Measurements from ENCODE around the gene GAS6.
"Not testable (repeated sequence)": the region's sequence is repeated elsewhere in the genome, so short reads cannot be mapped to it uniquely, and the experiment has no call there.

The GAS6 gene

DNA sequence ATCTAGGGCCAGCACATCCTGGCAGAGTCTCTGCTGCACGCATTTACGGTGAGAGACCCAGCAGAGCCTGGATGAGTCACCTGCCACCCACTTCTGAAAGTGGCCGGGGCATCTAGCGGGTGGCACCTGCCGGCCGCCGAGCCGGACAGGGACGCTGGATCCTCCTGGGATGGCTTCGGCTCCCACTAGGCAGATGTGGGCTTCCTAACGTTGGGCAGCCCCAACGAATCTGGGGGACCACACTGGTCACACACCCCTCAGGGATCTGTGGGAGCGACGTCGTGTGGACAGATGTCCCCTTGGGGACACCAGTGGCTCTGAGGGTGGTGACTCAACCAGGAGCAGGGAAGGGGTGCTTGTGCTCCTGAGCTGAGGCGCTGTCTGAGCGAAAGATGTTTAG is 72.7 kb downstream of the GAS6 start:
- DNase-seq (ENCODE audit: low spot score), result no peak

DNA sequence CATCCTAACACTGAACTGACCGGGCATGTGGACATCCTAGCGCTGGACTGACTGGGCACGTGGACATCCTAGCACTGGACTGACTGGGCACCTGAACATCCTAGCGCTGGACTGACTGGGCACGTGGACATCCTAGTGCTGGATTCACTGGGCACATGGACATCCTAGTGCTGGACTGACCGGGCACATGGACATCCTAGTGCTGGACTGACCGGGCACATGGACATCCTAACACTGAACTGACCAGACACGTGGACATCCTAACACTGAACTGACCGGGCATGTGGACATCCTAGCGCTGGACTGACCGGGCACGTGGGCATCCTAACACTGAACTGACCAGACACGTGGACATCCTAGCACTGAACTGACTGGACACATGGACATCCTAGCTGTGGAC is 73.9 kb downstream of the GAS6 start:
- DNase-seq (ENCODE audit: low spot score), result not testable (repeated sequence)

DNA sequence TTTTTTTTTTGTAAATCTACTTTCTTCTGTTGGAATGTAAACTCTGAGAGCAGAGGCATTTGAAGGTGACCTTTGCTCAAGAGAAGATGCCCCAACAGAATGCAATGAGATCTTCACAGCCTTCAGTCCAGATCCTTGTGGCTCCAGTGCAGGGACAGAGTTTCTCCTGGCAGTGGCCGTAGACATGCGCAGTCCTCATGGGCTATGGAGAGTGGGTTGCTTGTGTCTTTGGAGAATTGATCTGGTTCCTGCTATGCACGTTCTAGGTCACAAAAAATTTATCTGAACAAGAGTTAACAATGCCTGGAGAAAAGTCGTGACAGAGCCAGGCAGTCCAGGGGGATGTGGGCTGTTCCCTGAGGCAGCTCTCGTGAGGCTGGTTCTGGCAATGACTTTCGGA is 74.7 kb downstream of the GAS6 start:
- no peak for DNase-seq (ENCODE audit: low spot score)

DNA sequence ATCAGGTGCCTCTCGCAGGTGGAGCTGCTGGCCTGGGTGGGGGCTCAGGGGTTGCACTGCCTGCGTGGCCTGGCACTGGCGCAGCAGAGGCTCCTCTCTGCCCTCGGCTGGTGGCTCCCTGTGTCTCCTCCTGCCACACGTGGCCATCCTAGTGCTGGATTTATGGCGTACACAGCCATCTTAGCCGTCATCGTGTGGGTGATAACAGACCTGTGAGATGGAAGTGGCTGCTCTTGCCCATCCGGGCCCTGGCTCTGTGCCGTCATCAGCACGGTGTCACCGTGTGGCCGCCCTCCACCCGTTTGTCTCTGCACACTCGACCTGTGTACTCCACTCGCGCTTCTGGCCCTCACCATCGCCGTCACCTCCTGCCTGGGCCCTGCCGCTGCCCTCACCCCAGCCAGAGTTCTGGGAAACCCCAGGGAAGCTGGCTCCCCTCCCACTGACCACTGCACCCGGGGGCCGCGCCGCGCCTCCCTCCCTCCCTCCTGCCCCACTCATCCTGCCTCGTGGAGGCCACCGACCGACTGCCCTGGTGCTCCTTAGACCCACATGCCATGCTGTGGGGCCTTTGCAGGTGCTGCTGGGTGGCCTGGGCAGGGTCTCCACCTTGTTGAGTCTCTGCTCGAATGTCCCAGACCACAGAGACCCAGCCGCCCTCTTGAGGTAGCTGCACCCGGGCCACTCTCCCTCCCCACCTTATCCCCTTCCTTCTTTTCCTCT is 75.3 kb downstream of the GAS6 start:
- DNase-seq (ENCODE audit: low spot score), result no peak

DNA sequence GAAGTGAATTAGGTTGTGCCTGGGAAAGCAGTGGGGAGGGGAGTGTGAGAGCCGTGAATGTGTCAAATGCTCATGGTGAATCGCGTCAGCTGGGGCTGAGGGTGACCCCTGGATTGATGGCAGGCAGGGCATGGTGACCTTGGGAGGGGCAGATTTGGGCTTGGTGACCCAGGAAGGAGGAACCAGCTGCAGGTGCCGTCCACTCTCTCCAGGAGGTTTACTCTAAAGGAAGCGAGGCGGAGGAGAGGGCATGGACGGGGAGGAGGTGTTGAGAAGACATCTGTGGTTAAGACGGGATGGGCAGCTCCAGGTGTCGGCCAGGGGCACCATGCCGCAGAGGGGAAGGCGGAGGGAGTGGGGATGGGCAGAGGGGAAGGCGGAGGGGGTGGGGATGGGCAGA is 76.2 kb downstream of the GAS6 start:
- DNase-seq (ENCODE audit: low spot score), result no peak

DNA sequence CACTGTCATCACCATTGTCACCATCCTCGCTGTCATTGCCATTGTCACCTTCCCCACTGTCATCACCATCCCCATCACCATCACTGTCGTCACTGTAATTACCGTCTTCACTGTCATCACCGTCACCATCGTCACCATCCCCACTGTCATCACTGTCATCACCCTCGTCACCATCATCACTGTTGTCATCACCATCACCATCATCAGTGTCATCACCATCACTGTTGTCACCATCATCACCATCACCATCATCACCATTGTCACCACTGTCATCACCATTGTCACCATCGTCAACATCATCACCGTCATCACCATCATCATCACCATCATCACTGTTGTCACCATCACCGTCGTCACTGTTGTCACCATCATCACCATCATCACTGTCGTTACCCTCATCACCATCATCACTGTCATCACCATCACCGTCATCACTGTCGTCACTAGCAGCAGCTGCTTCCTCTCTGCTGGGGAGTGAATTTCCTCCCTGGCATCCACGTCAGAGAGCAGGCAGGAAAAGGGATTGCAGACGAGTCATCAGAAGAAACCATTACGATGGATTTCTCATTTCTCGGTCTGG is 77.5 kb downstream of the GAS6 start:
- DNase-seq (ENCODE audit: low spot score), result peak; percentile 58

DNA sequence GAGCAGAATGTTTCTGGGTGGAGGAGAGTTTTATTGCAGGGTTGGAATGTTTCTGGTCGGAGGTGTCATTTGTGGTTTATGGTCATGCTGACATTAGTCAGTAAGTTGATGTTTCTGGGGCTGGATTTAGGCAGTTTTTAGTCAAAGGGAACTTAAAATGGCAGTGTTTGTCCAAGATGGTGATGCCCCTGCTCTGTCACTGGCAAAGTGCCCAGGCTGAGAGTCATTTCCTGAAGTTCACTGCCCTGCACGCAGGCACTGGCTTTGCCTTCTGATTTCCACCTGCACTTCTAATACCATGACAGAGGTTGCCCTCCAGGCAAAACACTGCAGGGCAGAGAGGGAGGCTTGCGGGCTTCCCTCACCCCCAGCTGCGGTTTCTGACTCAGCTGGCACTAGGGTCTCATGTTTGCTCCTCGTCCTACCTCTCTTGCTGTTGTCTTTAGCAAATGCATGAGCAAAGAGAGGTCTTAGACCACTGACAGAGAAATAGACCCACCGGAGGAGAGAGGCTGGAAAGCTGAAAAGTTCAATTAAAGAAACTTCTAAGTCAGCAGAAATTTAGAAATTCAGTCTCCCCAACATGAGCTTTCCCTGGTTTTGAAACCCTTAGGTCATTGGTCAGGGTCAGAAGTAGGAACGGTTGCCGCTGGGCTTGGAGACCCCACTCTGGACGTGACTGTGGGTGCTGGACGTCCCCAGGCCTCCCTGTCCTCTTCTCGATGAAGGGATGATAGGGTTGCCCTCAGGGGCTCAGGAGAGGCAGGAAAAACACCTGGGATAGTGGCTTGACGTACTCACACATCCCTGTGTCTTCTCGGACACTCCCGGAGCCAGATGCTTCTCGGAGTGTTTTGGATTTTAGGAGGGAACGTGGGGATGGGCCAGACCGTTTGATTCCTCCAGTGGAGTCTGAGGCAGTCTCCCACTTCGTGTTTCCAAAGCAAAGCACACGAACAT is 78.5 kb downstream of the GAS6 start:
- peak; percentile 57 for DNase-seq (ENCODE audit: low spot score)

DNA sequence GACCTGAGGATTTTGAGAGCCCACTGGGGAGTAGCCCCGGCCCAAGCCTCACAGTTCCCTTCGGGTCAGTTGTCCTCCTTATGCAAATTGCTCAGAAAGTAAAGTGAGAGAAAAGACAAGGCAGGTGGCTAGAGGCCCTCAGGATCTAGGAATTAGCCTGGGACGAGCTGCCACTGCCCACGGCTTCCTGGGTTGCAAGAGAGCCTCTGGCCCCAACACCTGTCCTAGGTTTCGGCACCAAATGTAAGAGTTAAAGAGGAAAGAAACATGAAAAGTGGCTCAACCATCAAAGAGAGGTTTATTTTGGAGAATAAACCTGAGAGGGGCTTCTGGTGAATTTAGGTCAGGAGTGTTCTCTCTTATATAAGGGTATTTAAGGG is 79.2 kb downstream of the GAS6 start:
- DNase-seq (ENCODE audit: low spot score), result no peak

DNA sequence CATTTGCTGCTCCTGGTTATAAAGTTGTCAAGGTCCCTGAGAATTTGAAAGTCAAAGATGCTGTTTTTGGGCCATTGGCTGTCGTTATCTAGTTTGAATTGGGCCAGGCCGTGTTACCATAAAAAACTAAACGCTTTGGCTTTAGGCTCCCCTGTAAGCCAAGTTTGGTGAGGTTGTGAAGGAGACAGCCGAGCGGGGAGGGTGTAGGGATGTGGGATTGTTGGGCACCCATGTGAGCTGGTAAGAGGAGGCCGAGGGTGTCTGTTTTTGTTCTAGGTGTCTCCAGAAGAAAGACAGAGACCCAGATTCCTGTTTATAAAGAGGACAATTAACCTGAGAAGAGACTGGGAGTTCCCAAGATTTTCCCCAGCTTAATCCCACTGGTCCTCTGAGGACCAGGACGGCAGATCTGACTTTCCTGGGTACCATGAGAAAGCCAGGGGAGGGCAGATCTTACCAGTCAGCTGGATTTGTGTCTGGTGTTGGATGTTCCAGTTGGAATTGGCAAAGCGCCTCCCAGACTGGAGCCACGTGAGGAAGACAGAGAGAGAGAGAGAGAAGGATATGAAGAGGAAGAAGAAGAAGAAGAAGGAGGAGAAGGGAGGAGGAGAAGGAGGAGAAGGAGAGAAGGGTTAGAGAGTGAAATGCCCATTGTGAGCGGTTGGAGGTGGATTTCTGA is 79.8 kb downstream of the GAS6 start:
- DNase-seq (ENCODE audit: low spot score), result no peak

DNA sequence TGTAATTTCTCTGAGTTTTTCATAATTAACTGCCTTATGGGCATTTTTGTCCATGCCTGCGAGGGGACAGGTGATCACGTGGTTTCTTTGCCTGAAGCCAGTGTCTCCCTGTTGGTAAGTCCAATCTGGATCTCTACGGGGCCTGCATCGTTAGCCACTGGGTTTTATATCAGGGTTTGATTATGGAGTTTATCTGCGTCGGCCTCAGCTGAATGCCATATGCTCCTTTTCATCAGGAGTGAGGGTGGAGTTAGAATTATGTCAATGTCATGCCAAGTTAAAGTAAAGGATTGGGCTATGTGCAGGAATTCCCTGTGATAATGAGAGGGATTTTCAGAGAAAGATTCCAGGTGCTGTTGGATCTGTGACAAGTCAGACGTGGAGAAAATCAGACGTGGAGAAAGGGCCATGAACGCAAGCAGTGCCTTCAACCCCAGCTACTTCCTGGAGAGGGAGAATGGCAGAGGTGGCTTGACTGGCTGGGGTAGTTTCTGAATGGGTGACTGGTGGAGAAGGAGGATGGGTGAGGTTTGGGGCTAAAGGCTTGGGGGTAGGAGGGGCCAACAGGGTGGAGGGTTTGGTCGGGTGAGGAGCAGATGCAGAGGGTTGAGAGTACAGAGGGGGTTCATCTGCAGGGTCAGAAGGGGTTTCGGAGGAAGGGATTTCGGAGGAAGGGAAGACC is 80.5 kb downstream of the GAS6 start:
- DNase-seq (ENCODE audit: low spot score), result no peak

DNA sequence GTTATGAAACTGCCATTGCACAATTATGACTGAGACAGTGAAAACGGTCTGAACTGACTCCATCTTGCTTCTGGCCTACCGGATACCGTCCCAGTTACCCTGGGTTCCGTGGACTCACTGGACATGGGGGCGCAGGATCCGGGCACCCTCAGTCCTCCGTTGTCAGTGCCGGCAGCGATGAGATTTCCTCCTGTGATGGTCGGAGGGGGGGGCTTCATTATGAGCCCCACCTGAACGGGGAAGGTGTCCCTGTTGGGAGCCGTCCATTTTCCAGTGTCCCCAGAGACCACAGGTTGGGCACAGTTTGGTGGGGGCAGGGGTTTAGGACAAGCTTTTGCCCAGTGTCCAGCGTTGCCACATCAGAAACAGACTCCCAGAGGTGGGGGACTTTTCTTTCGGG is 81.4 kb downstream of the GAS6 start:
- no peak for DNase-seq (ENCODE audit: low spot score)

DNA sequence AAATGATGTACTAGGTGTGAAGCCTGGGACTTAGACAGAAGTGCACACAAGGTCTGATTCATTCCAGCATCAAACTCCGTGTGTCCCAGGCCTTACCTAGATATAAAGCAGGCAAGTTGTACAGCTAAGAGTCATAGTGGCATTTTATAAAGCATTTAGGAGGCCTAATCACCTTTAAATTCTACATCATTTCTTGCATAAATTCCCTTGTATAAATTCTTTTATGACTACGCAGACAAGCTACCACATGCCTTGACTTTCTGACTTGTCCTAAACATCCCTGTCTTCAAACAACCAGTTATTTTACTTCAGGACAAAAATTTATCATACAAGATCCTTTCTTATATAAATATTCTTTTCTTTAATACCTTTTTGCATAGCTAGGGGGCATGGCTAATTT is 82.3 kb downstream of the GAS6 start:
- no peak for DNase-seq (ENCODE audit: low spot score)

DNA sequence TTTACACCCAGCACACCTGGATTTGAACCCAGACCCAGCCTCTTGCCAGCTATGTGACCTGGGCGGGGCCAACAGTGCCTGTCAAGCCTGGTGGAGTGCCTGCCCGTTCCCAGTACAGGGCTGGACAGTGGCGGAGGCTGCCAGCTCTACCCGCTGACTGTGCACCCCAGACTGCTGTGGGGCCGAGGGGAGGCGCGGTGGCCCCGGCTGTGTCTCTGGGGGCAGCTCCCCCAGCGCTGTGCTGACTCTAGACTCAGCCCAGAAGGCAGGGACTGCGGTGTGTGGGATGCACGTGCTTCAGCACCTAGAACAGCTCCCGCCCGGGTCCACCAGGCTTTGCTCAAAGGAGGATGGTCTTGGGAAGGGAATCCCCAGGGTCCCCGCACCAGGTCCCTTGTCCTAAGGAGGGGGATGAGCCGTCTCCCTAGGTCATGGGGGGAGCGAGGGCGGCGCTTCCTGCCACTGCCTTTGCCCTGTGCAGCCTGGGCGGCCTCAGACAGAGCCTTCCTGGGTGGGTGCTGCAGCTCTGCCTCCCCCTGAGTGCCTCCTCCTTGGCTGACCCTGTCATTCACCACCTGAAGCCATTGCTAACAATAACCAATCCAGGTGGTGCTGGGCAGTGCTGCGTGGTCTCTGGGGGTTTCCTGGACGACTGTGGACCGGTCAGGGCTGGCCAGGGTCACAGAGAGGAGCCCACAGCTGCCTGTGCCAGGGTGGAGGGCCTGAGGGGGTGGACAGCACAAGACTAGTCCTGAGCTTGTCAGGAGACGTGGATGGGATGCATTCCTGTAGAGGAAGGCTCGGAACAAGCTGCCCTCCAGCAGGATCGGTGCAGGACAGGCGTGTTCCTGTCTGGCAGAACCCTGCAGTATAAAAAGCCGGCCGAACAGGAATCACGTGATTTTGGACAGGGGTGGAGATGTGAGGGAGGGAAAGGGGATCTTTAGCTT is 86.3 kb downstream of the GAS6 start:
- no peak for DNase-seq (ENCODE audit: low spot score)

DNA sequence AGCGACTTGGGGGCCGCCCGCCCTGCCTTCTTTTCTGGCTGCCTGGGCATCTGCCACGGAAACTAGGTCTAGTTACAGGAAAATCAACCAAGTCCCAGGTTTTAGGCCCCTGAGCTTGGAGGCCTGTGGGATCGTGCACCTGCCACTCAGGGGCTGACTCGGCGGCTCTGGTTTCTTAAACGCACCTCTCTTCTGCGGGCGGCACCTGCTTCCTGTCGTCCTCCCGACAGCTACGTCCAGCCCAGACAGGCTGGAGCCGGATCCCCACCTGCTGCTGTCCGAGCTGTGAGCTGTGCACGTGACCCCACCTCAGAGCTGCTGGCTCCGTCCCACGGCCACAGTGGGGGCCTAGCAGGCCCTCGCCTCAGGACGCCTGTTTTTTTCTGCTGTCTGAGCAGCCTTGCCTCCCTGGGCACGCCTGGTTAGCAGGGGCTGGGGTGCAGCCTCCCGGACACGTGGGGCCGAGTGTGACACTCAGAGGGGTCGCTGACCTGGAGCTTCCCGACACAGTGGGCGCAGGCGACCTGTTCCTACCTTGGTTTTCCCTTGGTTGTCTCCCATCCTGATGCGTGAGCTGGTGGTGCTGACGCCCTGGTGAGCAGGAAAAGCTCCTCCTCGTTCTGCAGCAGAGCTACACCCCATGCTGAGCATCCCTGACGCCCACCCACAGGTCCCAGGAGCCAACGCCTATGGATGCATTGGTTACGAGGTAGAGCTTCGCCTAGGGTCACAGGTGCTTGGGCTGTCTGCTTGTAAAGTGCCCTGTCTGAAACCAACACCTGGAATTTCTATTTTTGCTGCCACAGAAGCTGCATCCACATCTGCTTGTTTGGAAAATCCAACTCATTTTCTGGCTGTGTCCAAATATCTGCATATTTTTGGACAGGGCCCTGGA is 87.4 kb downstream of the GAS6 start:
- DNase-seq (ENCODE audit: low spot score), result no peak

DNA sequence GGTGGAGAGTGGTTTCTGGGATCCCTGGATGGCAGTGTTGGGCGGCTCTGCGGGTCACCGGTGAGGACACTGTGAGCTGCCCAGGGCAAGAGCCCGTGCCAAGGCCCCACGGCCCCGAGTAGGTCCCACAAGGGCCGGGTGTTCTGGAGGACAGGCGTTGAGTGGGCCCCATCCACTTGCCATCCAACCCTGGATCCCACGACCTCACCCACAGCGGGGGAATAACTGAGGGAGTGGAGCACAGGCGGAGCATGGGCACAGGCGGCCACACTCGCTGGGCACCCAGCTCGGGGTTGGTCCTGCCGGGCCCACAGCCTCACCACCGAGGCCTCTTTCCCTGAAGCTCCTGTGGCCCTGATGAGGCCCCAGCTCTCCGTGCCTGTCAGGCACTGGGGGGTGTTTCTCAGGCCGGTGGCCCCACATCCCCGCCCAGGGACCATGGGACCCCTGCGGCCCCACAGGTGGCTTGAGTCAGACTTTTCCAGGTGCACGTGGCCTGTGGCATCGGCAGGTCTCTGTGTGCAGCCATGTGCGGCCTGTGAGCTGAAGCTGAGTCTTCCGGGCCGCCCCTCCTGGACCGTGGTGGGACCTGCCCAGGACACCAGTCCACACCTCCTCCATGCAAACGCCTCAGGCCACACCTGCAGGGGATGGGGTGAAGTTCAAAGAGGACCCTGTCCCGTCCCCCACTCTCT is 88.3 kb downstream of the GAS6 start:
- DNase-seq (ENCODE audit: low spot score), result no peak

DNA sequence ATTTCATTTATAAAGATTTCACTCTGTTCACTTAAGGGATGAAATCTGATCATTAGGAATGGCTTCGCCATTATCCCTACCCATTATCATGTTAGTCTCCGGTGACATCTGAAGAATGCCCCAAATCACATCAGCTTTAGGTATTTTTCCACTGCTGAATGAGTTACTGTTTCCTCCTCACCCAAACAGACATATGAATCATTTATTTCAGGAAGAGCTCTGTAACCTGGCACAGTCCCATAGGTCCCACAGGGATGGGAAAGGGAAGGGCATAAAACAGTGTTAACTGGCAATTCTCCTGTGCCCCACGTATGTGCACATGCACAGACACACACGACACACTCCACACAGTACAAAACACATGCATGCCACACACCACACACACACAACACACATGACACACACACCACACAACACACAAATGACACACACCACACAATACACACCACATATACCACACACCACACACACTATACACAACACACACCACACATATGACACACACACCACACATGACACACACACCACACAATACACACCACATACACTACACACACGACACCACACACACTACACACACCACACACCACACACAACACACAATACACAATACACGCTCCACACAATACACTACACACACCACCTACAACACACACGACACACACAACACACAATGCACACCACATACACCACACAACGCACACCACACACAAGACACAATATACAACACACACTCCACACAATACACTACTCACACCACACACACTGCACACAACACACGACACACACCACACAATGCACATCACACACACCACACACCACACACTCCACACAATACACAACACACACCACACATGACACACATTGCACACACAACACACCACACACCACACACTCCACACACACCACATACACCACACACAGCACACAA is 89.4 kb downstream of the GAS6 start:
- peak; percentile 47 for DNase-seq (ENCODE audit: low spot score)

DNA sequence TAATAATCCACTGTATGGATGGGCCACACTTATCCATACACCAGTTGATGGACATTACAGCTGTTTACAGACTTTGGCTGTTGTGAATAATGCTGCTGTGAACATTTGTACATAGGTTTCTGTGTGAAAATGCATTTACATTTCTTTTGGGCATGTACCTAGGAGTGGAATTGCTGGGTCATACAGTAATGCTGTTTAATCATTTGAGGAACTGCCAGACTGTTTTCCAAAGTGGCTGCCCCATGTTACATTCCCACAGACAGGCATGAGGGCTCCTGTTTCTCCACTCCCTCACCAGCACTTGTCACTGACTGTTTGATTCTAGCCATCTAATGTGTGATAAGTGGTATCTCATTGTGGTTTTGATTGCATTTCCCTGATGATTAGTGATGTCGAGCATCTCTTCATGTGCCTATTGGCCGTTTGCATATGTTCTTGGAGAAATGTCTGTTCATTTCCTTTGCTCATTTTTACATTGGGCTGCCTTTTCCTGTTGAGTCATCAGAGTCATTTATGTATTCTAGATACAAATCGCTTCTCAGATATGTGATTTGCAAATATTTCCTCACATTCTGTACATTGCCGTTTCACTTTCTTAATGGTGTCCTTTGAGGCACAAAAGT is 92.1 kb downstream of the GAS6 start:
- no peak for DNase-seq (ENCODE audit: low spot score)
